GM19372 (cell line): ENCODE measurements around the gene PNPLA3.

Experiments
- ATAC-seq: cut with Tn5 transposase; IDR thresholded peaks from one replicate; pipeline ENCODE4 v1.9.1; 2021; ENCODE audit warnings: mild to moderate bottlenecking, low read depth, moderate library complexity; ENCODE audit not compliant: unreplicated experiment

Gene PNPLA3

GRCh38 chr22:43955883-43956782 is 32.5 kb downstream of the PNPLA3 start:
- ATAC-seq: no peak

GRCh38 chr22:43956805-43957463 is 33.3 kb downstream of the PNPLA3 start:
- ATAC-seq: no peak

GRCh38 chr22:43957871-43958270 is 34.3 kb downstream of the PNPLA3 start:
- no peak for ATAC-seq

- ATAC-seq: no peak
Measured at GRCh38 chr22:43964314-43964857, 40.8 kb downstream of the PNPLA3 start.

- no peak for ATAC-seq
Measured at GRCh38 chr22:43967069-43967468, 43.5 kb downstream of the PNPLA3 start.

- no peak for ATAC-seq
Measured at GRCh38 chr22:43968614-43969013, 45.0 kb downstream of the PNPLA3 start.

- no peak for ATAC-seq
Measured at GRCh38 chr22:43969021-43969878, 45.6 kb downstream of the PNPLA3 start.

GRCh38 chr22:43969989-43970755 is 46.6 kb downstream of the PNPLA3 start:
- ATAC-seq: no peak

- ATAC-seq: no peak
Measured at GRCh38 chr22:43971112-43971511, 47.5 kb downstream of the PNPLA3 start.

GRCh38 chr22:43972931-43973462 is 49.4 kb downstream of the PNPLA3 start:
- no peak for ATAC-seq

- no peak for ATAC-seq
Measured at GRCh38 chr22:43974028-43974545, 50.5 kb downstream of the PNPLA3 start.

- no peak for ATAC-seq
Measured at GRCh38 chr22:43975041-43975440, 51.4 kb downstream of the PNPLA3 start.

GRCh38 chr22:43976861-43977795 is 53.5 kb downstream of the PNPLA3 start:
- ATAC-seq: no peak

- ATAC-seq: no peak
Measured at GRCh38 chr22:43978558-43978957, 55.0 kb downstream of the PNPLA3 start.

GRCh38 chr22:43980579-43980978 is 57.0 kb downstream of the PNPLA3 start:
- no peak for ATAC-seq

GRCh38 chr22:43980996-43981395 is 57.4 kb downstream of the PNPLA3 start:
- ATAC-seq: no peak

GRCh38 chr22:43983808-43984207 is 60.2 kb downstream of the PNPLA3 start:
- ATAC-seq: no peak

- no peak for ATAC-seq
Measured at GRCh38 chr22:43985532-43985931, 61.9 kb downstream of the PNPLA3 start.
